Mesothelial cell of epicardium (in vitro differentiated cells): ENCODE measurements around the gene MORC1. TPM values are rescaled to one million over a fixed set of nuclear protein-coding genes. Genes with fewer than 3 reads are reported as not detected.

Experiments
- DNase-seq, 2 experiments: peaks; one replicate each; pipeline ENCODE4 v3.0.0; 2021; ENCODE audit warnings: low spot score in 2 of 2; ENCODE audit not compliant: unreplicated experiment in 2 of 2
- H3K27ac Mint-ChIP-seq: 2 replicates; pipeline ENCODE4 v1.8.0; 2021; ENCODE audit warnings: mixed read lengths
- H3K27me3 Mint-ChIP-seq: 2 replicates; pipeline ENCODE4 v1.8.0; 2021; ENCODE audit warnings: low read depth, mixed read lengths
- H3K36me3 Mint-ChIP-seq: 2 replicates; pipeline ENCODE4 v1.8.0; 2021; ENCODE audit warnings: mixed read lengths
- H3K4me1 Mint-ChIP-seq: 2 replicates; pipeline ENCODE4 v1.8.0; 2021; ENCODE audit warnings: mixed read lengths
- H3K4me3 Mint-ChIP-seq: 2 replicates; pipeline ENCODE4 v1.8.0; 2021; ENCODE audit warnings: mild to moderate bottlenecking, moderate library complexity, mixed read lengths
- H3K9me3 Mint-ChIP-seq: 2 replicates; pipeline ENCODE4 v1.8.0; 2021; ENCODE audit warnings: mixed read lengths
- CTCF ChIP-seq: fragments of 200-600 bp; sonication (generic); IDR thresholded peaks from one replicate; pipeline ENCODE4 v1.5.0; 2021; ENCODE audit warnings: antibody characterized with exemption; ENCODE audit not compliant: unreplicated experiment
- total RNA-seq: library from RNA; stranded (reverse); gene quantifications from 3 replicates; pipeline ENCODE4 v1.2.1, GENCODE V29; 2021

MORC1 gene
- total RNA-seq, 1 donor from 2014 or later = 0.18 TPM

- H3K4me3 Mint-ChIP-seq = no peak overlapping the region
- no peak for DNase-seq
- no peaks in the 10 kb centered on the region for H3K27me3 Mint-ChIP-seq
- no peak overlapping the region for H3K27ac Mint-ChIP-seq
- peaks cover 5% of the 10 kb centered on the region for H3K4me1 Mint-ChIP-seq
- H3K9me3 Mint-ChIP-seq = no peaks in the 10 kb centered on the region
- no peaks in the 10 kb centered on the region for H3K36me3 Mint-ChIP-seq
- TF ChIP-seq CTCF = no peak
These were observed 92.0 kb downstream of the MORC1 start for GRCh38 chr3:109025896-109026295.

GRCh38 chr3:109023656-109024254 lies 94.2 kb downstream of the MORC1 start:
- Mint-ChIP-seq H3K27me3 (no peaks in the 10 kb centered on the region), H3K9me3 (no peaks in the 10 kb centered on the region), H3K4me1 (peaks cover 5% of the 10 kb centered on the region), H3K4me3 (no peak overlapping the region), H3K27ac (no peak overlapping the region), H3K36me3 (no peaks in the 10 kb centered on the region)
- peak; percentile 87 for TF ChIP-seq CTCF
- peak in 1 of 2 experiments; percentile 42 for DNase-seq

- no peak for TF ChIP-seq CTCF
- H3K4me1 Mint-ChIP-seq = peaks cover 7% of the 10 kb centered on the region
- H3K27me3 Mint-ChIP-seq = no peaks in the 10 kb centered on the region
- no peaks in the 10 kb centered on the region for H3K9me3 Mint-ChIP-seq
- no peaks in the 10 kb centered on the region for H3K36me3 Mint-ChIP-seq
- no peak for DNase-seq
- H3K4me3 Mint-ChIP-seq = no peak overlapping the region
- no peak overlapping the region for H3K27ac Mint-ChIP-seq
These were observed 94.8 kb downstream of the MORC1 start for GRCh38 chr3:109023167-109023566.

GRCh38 chr3:109021556-109021955 lies 96.4 kb downstream of the MORC1 start:
- Mint-ChIP-seq H3K27me3 (no peaks in the 10 kb centered on the region), H3K4me1 (peaks cover 9% of the 10 kb centered on the region), H3K4me3 (no peak overlapping the region), H3K9me3 (no peaks in the 10 kb centered on the region), H3K27ac (no peak overlapping the region), H3K36me3 (no peaks in the 10 kb centered on the region)
- DNase-seq = no peak
- TF ChIP-seq CTCF = no peak

GRCh38 chr3:109018828-109019227 lies 99.1 kb downstream of the MORC1 start:
- no peak overlapping the region for H3K4me3 Mint-ChIP-seq
- no peak overlapping the region for H3K27ac Mint-ChIP-seq
- H3K9me3 Mint-ChIP-seq = no peaks in the 10 kb centered on the region
- H3K27me3 Mint-ChIP-seq = no peaks in the 10 kb centered on the region
- peaks cover 6% of the 10 kb centered on the region for H3K4me1 Mint-ChIP-seq
- DNase-seq = no peak
- TF ChIP-seq CTCF = no peak
- H3K36me3 Mint-ChIP-seq = no peaks in the 10 kb centered on the region

GRCh38 chr3:109005443-109005842 lies 112.5 kb downstream of the MORC1 start:
- Mint-ChIP-seq H3K4me1 (no peaks in the 10 kb centered on the region), H3K36me3 (no peaks in the 10 kb centered on the region), H3K9me3 (peaks cover 7% of the 10 kb centered on the region), H3K27ac (no peak overlapping the region), H3K27me3 (peaks cover 4% of the 10 kb centered on the region), H3K4me3 (no peak overlapping the region)
- TF ChIP-seq CTCF = no peak
- no peak for DNase-seq
